Umbilical cord (tissue), 2 donors: ENCODE measurements around the gene CDH4. TPM values are rescaled to one million over a fixed set of nuclear protein-coding genes. Genes with fewer than 3 reads are reported as not detected.

Experiments used
- DNase-seq: peaks from one replicate; pipeline ENCODE4 v3.0.0-alpha.2; 2015; ENCODE audit warnings: low spot score
- total RNA-seq: library from RNA; depleted of rRNA; stranded (reverse); fragments of >200 nt; gene quantifications from one replicate; pipeline ENCODE4 v1.2.3, GENCODE V29; 2014; ENCODE audit warnings: low replicate concordance; ENCODE audit not compliant: insufficient read depth

CDH4 gene
- total RNA-seq, 1 donor from 2014 or later: 0.48 TPM

DNA sequence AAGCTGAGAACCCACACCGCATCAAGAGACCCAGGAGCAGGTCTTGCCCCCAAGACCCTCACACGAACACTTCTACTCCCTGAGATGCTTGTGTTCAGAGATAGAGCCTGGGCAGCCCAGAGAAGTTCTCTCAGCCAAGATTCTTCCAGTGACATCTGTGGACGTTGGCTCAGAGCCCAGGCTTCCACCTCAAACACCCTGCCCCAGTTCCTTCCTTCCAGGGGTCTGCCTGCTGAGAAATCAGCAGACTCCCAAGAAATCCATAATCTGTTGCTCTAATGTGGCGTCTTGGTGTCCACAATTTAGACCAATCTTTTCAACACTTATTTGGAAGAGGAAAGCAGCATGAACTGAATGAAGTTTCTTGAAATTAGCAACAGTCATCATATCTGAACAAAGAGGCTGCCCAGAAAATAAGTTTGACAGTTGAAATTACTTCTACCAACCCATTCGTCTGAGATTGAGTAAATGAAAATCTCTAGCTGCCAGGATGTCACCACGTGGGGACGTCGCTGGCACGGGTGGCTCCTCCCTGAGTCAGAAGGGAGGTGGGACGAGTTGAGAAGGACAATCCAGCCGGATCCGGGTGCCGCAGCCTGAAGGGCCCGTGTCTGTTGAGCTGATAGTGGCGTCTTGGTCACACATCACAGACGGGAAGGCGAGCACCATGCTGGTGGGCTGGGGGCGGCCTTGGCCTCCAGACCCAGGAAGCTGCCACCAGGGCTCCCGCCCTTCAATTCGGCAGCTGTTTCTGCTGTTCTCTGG lies 412.7 kb downstream of the CDH4 start:
- DNase-seq: no peak

DNA sequence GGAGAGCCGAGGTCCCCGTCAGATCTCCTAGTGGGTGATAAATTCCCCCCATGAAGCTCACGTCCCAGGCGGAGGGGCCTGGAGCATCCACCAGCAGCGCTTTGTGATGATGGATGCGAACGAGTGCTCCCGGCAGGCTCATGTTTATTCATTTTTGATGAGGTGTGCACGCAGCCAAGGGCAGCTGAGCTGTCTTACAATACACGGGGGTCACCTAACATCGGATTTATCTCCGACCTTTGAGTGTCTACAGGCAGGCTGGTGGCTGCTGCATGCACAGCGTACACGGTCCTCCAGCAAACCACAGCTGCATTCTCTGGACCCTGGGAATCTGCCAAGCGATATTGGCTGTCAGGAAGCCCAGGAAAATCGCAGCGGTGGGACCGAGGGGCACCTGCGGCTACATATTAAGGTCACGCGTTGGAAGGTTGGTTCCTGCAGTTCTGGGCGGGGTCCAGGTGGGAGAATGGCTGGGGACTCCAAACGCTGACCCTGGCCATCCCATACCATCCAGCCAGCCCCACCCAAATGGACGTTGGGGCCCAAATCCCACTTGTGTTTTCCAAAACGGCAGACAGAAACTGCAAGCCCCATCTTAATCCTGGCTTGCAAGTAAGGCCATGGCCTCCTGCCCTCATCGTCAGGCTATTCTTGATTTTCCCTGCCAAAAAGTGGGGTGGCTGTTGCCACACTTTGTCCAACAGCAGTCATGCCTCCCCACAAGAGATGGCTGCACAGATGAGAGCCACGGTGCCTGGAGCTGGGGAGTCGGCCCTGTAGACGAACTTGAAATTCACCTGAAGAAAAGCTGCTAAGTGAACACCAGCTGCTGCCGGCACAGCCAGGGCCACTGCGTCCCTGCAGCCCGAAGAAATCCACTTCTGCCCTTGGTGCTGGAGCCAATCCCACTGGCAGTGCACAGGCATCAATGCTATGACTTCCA lies 413.7 kb downstream of the CDH4 start:
- DNase-seq: no peak

DNA sequence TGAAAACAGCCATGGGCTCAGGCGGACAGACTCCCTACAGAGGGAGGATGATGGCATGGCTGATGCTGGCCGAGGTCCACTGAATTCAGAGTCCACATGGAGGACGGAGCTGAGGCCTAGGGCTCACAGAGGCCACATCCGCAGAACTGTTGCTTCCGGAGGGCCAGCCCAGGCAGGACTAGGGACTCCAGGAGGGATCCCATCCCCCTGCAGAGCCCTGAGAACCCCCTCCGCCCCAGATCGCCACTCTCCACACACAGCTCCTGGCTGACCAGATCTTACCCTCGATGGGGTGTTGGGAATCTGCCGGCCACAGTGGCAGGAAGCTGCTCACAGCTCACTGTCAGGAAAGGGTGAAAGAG lies 414.4 kb downstream of the CDH4 start:
- DNase-seq: no peak

DNA sequence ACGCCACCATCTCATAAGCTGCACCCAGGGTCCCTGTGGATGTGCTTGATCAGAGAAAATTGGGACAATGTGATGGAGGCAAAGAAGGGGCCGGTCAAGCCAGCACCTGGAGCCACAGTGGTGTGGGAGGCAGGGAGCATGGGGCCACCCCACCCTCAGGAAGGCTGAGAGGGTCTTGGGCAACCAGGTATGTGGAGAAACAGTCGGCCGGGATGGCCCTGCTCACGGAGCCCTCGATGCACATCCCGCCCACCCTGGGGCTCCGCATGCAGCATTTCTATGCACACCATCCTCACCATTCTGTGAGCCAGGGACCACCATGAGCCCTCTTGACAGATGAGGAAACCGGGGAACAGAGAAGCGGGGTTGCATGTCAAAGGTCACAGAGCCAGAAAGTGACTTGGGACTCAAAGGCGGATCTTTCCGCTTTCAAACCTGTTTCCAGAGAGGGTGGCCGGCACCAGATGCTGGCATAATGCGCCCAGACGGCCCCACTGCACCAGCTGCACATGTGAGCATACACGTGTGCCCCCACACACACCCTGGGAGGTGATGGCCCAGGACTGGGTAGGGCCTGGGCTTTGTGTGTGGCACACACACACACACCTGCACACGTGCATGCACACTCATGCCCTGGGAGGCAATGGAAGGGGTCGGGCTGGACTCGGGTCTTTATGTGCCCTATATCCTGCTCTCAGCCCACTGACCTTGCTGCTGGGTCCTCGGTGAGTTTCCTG lies 415.2 kb downstream of the CDH4 start:
- no peak for DNase-seq

DNA sequence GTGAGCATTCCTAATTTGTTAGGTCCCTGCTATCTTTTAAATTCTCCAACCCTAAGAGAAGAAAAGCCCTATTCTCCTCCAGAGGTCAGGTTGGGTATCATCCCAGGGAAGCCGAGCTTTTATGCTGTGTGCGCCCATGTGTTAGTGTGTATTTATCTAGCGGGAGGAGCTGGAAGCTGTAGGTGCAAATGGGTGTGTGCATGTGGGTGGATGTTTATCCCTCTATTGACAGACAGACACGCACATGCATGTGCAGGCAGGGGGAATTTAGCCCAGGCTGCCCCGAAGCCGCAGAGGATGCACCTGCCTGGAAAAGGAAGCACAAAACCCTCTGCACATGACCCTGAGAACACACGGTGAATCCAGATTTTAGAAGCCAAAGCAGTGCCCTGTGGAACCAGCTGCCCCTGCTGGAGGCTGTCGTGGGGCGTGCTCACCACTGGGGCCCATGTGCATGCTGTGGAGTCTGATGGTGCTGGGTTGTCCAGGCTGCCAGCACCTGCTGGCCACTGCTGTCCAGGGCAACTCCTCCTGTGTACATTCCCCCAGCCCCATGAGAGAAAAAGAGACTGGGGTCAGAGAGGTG lies 416.1 kb downstream of the CDH4 start:
- no peak for DNase-seq

DNA sequence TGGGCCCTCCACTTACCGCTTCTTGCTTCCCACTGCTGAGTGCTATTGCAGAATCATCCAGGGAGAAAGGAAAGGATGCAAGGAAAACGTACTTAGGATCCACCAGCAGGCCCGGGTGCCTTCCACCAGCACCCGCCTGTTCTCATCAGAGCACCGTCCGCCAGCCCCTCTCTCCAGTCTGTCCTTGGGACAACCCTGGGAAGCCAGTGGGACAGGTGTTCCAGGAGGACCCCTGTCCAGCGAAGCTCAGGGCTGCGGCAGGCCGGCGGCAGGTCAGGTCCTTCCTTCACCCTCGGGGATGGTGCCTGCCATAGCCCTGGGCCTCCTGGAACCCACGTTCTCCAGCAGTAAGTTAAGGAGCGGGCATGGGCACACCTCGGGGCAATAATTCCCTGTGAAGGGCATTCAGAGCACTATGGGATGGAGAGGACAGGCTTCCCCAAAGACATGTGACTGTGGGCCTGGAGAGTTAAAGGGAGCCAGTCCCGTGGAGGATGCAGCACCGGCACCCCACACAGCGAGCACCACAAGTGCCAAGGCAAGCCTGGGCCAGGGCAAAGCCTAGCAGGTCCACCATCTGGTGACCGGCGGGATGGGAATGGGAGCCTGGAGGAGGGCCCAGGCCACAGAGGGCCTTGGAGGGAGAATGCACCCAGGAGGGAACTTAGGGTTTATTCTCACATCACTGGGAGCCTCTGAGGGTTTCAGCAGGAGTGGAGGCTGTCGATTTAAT lies 416.9 kb downstream of the CDH4 start:
- no peak for DNase-seq

DNA sequence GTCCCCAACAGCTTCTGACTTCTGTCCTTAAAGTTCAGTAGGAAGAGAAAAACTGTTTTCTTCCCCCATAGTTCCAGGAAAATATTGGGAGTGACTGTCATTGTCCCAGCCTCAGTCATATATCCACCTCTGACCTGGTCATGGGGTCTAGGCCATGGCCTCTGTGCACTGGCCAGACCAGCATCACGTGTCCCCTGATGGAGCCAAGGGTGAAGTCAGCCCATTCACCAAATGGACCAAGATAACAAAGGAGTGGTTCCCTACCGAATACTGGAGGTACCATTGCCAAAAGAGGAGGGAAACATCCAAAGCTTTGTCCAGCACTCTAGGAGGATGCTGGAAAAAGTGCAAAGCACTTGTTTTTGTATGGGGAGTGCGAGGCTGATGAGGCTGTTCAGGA lies 418.2 kb downstream of the CDH4 start:
- DNase-seq: no peak

DNA sequence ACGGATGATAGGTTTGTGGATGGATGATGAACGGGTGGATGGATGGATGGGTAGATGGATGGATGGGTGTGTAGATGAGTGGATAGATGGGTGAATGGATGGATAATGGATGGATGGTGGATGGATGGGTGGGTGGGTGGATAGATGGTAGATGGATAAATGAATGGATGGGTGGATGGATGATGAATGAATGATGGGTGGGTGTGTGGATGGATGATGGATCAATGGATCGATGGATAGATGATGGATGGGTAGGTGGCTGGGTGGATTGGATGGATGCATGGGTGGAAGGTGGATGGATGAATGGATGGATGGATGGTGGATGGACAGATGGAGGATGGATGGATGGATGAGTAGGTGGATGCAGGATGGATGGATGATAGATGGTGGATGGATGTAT lies 419.5 kb downstream of the CDH4 start:
- no peak for DNase-seq

DNA sequence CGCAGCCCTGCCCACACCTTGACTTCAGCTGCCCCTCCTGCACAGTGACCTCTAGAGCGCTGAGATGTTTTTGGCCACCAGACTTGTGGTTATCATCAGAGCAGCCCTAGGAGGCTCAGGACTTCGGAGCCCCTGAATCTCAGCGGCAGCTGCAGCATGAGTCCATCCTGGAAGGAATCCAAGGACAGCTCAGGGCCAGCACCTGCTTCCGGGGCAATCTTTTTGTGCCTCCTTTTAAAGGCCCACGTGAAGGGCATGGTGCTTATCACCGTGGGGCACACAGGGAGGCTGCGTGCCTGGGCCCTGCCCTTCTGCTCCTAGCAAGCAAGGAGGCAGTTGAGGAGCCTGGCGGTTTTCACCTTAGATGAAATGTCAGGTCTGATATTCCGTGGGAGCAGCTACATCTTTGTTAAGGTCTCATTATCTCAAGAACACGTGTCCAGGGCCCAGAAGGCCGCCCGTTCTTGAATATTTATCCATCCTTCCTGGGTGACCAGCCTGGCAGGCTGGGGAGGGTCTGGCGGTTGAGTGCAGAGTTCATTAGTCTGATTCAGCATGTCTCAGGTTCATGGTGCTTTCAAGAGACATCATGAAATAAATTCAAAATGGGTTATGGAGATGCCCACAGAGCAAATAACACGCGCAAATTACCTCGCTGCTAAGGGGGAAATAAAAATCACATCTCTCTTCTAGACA lies 421.2 kb downstream of the CDH4 start:
- no peak for DNase-seq

DNA sequence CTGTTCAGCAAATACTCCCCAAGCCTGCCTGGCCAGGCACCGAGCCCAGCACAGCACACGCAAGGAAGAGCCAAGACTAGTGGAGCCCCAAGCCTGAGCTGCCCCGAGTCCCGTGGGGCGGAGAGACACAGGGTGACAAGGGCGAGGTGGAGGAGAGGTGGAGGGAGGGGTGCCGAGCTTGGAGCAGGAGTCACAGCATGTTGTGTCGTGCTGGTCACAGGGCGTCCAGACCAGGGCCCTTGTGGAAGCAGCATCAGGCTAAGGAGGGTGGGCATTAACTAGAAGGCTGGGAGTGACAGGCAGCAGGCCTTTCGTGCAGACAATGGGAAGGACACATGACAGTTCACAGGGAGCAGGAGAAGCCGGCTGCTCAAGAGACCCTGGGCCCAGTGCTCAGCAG lies 422.1 kb downstream of the CDH4 start:
- DNase-seq: no peak

DNA sequence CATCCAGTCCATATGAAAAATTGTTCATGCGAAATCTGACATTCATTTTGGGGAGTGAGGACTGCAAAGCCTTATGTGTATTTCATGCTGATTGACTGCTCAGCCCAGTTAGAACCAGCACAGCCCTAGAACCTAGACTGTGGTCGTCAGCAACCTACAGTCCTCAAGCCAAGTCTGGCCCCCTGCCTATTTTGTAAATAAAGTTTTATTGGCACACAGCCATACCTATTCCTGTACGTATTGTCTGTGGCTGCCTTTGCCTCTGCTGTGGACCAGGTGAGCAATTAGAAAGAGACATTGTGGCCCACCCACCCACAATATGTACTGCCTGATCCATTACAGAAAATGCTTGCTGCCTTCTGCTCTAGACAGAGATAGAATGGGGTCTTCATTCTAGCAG lies 422.6 kb downstream of the CDH4 start:
- DNase-seq: no peak

DNA sequence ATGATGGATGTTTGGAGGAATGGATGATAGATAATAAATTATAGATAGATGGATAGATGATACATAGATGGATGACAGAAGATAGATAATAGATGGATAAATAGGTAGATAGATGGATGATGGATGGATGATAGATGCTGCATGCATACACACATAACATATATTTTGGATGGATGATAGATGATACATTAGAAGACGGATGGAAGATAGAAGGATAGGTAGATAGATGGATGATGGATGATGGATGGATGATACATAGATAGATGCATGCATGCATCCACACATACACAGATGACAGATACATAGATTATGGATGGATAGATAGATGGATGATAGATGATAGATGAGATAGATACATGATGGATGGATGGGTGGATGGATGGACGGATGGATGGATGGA lies 425.9 kb downstream of the CDH4 start:
- no peak for DNase-seq

DNA sequence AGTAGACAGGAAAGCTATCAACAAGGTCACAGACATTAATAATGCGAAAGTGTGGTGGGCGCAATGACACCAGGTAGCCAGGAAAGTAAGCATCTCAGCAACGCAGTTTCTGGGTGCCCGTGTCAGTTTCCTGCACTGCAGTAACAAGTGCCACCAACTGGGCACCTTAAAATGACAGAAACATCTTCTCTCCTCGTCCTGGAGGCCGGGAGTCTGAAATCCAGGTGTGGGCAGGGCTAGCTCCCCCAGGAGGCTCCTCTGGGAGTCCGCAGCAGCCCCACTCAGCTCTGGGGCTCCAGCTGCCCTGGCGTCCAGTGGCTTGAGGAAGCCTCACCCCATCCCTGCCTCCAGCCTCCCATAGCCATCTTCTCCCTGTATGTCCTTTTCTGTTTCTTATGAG lies 426.4 kb downstream of the CDH4 start:
- DNase-seq: no peak

DNA sequence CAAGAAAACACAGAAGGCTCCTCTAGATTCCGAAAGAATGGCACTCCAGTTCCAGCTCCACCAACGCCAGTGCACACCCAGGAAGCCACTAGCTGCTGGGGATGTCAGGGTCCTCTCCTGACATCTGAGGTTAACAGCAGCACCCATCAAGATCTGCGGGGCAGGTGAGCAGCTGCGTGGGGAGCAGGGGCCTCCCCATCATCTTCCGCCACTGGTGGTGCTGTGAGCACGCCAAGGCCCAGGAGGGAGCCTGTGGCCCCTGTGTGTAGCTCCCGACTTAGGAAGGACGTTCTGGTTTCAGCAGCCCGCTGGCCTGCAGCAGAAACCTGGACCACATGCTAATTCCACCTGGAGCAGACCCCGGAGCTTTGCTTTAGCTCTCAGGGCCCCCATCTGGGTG lies 427.4 kb downstream of the CDH4 start:
- no peak for DNase-seq

DNA sequence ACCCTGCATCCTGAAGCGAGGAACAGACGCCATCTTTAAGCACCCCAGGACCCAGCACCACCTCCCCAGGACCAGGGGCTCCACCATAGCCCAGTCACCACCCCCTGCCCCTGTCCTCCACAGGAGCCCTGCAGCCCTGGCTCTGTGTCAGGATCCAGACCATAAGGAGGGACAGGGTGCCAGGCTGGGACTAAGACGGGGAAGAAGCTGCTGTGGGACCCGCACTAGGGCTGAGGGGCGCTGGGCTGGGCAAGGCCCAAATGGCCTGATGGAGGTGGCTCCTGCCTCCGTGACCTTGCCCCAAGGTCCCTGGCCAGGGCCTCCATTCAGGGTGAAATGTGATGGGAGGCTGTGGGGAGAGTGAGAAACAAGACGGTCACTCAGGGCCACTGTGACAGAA lies 428.0 kb downstream of the CDH4 start:
- no peak for DNase-seq

DNA sequence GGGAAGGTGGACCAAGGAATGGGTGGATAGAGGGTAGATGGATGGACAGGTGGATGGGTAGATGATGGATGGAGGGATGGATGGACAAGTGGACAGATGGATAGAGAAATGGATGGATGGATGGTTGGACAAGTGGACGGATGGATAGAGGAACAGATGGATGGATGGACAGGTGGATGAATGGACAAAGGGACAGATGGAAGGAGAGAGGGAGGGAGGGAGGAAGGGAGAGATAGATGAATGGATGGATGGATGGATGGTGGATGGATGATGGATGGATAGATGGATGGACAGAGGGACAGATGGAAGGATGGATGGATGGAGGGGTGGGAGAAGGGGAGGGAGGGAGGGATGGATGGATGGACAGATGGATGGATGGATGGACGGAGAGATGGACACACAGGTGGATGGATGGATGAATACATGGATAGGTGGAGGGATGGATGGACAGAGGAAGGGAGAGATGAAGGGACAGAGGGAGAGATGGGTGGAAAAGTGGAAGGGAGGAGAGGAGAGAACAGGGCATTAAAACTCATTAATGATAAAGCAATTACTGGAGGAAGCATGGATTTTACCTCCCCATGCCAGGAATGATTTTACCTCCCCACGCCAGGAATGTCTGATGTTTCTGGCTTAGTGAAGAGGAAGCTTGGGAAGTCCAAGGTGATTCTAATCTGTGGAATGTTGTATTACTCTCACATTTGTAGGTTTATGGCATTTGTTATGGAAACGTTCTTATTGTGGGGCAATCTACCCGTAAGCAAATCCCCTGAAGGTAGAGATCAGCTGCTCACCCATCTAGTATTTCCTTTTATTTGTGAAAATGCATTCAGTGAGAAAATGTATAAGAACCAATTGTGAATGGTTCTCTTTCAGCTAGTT lies 430.3 kb downstream of the CDH4 start:
- no peak for DNase-seq

DNA sequence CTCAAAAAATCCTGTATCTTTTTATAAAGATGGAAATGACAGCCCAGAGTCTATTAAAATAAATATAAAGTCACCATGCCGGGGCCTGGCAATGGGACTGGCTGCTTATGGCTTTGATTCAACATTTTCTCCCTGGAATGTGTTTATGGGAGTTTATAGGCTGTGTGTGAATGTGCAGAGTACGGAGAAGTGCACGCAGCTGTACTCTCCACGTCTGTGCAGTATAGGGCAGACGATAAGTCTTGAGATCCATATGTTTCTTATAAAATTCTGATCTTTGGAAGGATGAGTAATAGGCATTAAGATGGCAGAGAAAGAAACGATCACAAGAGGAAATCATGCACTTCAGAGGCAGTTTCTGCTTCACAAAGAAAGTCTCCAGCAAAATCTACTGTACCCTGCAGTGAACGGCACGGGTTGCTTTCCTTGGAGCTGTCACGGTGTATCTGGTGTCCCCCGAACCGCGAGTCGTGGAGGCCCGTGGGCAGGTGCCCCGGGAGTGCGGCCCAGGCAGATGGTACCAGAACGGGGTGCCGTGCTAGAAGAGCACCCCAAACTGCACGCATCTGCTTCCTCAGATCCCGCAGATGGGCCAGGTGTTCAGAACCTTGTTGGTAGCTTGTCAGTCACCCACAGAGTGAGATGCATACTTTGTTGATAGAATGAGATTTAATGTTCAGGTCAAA lies 431.1 kb downstream of the CDH4 start:
- peak; percentile 68 for DNase-seq

DNA sequence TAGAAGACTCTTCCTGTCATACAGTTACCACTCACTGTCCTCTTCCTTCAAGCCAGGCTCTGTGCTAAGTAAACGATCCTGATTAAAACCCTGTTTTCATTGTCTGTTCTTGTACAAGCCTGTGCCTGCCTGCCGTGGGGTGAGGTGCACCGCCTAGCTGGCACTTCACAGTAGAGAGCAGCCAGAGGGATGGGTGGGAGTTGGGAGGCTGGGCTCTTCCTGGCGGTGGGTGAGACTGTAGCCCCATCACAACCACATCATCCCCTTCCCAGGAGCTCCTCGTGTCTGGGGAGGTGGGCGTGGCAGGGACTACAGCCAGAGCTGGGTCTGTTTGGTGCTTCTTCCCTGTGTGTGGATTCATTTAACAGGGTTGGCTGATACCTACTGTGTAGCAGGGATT lies 431.7 kb downstream of the CDH4 start:
- peak; percentile 26 for DNase-seq

DNA sequence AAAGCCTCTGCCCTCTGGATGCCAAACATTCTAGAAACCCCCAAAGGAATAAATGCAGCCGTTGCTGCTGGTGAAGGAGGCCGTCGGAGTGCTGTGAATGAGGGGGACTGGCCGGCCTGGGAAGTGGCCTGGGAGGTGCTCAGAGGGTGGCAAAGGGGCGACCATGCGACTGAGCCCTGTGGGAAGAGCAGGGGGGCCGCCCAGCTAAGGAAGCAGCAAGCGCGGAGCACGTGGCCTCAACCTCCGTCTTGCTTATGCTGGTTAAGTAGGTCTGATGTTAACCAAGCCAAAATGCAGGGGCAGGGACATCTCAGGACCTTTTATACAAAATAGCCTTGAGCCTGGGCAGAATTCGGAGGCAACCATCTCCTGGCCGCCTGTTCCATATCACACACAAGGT lies 432.1 kb downstream of the CDH4 start:
- DNase-seq: no peak
